GM21360 (cell line): ENCODE results near the gene LRRC75A.

Experiments used
- ATAC-seq: cut with Tn5 transposase; IDR thresholded peaks from one replicate; pipeline ENCODE4 v1.9.1; 2021; ENCODE audit warnings: mild to moderate bottlenecking, moderate library complexity; ENCODE audit not compliant: unreplicated experiment

Gene LRRC75A

GRCh38 chr17:16437083-16437482 lies 54.9 kb downstream of the LRRC75A start:
- ATAC-seq = no peak

GRCh38 chr17:16435925-16436886 lies 55.8 kb downstream of the LRRC75A start:
- no peak for ATAC-seq

- no peak for ATAC-seq
Observed at GRCh38 chr17:16434662-16435061, 57.3 kb downstream of the LRRC75A start.

- no peak for ATAC-seq
Observed at GRCh38 chr17:16433514-16433913, 58.5 kb downstream of the LRRC75A start.

- no peak for ATAC-seq
Observed at GRCh38 chr17:16432017-16432416, 60.0 kb downstream of the LRRC75A start.

- no peak for ATAC-seq
Observed at GRCh38 chr17:16430650-16431049, 61.3 kb downstream of the LRRC75A start.

GRCh38 chr17:16429083-16429482 lies 62.9 kb downstream of the LRRC75A start:
- no peak for ATAC-seq

- ATAC-seq = no peak
Observed at GRCh38 chr17:16428098-16428882, 63.7 kb downstream of the LRRC75A start.

- no peak for ATAC-seq
Observed at GRCh38 chr17:16427020-16427419, 65.0 kb downstream of the LRRC75A start.

- no peak for ATAC-seq
Observed at GRCh38 chr17:16425698-16426659, 66.0 kb downstream of the LRRC75A start.

- no peak for ATAC-seq
Observed at GRCh38 chr17:16425202-16425601, 66.8 kb downstream of the LRRC75A start.

- ATAC-seq = no peak
Observed at GRCh38 chr17:16423226-16423872, 68.6 kb downstream of the LRRC75A start.

- ATAC-seq = no peak
Observed at GRCh38 chr17:16422416-16422815, 69.6 kb downstream of the LRRC75A start.

- ATAC-seq = no peak
Observed at GRCh38 chr17:16419929-16420271, 72.1 kb downstream of the LRRC75A start.

GRCh38 chr17:16419074-16419928 lies 72.7 kb downstream of the LRRC75A start:
- ATAC-seq = peak; percentile 31

GRCh38 chr17:16418685-16419068 lies 73.3 kb downstream of the LRRC75A start:
- ATAC-seq = no peak

GRCh38 chr17:16417896-16418684 lies 73.9 kb downstream of the LRRC75A start:
- no peak for ATAC-seq

GRCh38 chr17:16417399-16417798 lies 74.6 kb downstream of the LRRC75A start:
- ATAC-seq = no peak
